AG09319 (cell line): ENCODE measurements around the gene C8B.

ENCODE experiments used
- DNase-seq: peaks from one replicate; pipeline ENCODE4 v3.0.0-alpha.2; 2010; ENCODE audit warnings: low read depth; ENCODE audit errors: extremely low read depth
- TF ChIP-seq, protein P1 (sequence below): IDR thresholded peaks from 2 replicates; pipeline ENCODE4 v1.5.1; 2011; ENCODE audit warnings: low read depth, mild to moderate bottlenecking, inconsistent platforms, low read length, moderate library complexity

The C8B gene

DNA sequence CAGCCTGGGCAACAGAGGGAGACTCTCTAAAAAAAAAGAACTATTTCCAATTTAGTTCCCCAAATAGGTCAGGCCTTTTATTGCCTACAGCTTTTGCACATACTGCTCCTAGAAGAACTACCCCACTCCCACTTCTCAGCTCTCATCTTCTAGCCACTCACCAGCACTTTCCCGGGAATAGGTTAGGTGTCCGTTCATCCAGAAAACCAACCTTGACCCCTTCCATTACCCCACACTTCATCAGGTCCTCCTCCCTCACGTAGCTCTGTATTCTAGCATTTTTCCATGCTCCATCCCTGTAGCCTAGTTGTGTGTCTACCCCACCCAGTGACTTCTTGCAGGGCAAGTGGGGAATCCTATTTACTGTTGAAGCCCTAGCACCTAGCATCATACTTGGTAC is 42.6 kb downstream of the C8B start:
- DNase-seq = no peak
- TF ChIP-seq, protein P1, sequence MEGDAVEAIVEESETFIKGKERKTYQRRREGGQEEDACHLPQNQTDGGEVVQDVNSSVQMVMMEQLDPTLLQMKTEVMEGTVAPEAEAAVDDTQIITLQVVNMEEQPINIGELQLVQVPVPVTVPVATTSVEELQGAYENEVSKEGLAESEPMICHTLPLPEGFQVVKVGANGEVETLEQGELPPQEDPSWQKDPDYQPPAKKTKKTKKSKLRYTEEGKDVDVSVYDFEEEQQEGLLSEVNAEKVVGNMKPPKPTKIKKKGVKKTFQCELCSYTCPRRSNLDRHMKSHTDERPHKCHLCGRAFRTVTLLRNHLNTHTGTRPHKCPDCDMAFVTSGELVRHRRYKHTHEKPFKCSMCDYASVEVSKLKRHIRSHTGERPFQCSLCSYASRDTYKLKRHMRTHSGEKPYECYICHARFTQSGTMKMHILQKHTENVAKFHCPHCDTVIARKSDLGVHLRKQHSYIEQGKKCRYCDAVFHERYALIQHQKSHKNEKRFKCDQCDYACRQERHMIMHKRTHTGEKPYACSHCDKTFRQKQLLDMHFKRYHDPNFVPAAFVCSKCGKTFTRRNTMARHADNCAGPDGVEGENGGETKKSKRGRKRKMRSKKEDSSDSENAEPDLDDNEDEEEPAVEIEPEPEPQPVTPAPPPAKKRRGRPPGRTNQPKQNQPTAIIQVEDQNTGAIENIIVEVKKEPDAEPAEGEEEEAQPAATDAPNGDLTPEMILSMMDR = no peak

DNA sequence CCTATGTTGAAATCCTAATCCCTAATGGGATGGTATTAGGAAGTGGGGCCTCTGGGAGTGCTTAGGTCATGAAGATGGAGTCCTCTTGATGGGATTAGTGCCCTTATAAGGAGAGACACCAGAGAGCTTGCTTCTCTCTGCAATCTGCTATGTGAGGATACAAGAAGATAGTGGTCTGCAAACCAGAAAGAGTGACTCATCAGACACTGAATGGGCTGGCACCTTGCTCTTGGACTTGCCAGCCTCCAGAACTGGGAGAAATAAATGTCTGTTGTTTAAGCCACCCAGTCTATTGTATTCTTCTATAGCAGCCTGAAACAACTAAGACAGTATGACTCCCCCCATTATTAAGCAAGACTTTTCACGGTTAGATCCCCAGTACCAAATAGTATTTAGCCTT is 43.3 kb downstream of the C8B start:
- DNase-seq = no peak
- TF ChIP-seq, protein P1 = no peak

DNA sequence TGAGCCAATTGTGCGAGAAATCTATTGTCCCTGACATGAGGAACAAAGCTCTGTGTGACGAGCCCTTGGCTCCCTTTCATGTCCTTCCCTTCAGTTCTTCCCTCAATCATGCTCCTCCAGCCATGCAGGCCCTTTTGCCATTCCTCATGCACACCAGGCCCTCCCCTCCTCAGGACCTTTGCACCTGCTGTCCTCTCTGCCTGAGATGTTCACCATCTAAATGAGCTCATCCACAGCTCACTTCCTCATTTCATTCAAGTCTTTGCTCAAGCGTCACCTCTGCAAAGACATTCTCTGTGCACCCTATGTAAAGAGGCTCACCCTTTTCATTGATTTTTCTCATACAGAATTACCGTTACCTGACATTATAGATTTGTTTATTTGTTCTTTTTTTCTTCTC is 43.7 kb downstream of the C8B start:
- no peak for DNase-seq
- TF ChIP-seq, protein P1 = no peak

DNA sequence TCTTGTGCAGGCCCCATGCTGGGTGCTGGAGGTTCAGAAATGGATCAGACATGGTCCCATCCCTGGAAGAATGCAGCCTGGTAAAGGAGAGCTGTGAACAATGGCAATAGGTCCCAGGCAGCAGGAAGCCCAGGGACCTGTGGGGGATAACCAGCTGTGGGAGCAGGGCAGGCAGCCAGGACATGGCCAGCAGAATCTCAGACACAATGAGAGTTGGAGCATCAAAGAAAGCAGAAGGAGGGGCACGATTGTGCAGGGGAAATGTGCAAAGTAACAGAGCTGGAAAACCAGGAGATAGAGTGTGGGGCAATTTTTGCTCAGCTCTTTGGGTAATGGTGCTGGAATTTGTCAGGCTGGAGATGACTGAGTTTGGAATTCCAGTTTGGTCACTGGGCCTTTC is 44.3 kb downstream of the C8B start:
- DNase-seq = no peak
- TF ChIP-seq, protein P1 = no peak

DNA sequence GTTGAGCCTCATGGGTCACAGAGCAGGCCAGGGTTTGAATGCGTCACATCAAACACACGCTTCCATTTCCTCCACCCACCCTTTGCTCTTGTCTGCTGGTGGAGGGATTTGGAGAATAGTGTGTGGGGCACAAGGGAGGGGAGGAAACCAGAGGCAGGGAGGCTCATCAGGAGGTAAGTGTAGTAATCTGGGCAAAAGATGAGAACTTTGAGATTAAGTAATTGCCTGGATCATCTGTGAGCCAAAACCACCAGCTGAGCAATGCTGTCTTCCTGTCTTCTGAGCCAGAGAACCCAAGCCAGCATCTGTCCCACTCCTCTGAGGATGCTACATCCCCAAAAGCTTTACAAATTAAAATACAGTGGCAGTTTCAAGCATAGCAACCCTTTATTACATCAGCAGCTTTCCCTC is 45.2 kb downstream of the C8B start:
- TF ChIP-seq, protein P1 = no peak
- no peak for DNase-seq

DNA sequence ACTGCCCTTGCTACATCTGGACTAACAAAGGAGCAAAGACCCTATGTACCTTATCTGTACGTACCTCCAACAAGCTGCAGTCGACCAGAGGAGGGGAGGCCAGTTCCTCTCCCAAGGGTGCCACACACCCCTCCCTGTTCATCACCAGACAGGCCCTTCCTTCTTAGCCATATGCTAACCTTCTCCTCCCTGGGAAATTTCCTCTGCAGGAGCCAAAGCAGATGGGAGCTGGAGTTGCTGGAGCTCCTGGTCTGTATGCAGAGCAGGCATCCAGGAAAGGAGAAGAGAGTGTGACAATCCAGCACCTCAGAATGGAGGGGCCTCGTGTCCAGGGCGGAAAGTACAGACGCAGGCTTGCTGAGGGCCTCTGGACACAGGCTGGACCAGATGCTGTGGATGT is 48.5 kb downstream of the C8B start:
- DNase-seq = no peak
- TF ChIP-seq, protein P1 = no peak

DNA sequence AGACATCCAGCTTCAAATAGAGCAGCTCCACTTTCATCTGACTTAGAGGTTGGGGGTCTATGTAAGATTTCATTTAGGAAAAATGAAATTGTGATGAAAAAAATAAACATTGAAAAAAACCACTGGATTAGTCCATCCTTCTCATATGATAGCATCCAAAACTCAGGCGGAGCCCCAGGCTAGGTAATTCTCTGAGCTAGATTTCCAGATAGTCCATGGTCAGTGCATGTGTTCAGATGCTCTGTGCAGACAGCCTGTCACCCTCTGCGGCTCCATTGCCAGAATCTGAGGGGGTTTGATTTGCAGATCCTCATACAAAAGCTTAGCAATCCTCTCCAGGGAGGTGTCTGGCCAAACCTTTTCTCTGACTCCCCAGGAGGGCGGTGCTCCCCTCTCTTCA is 49.2 kb downstream of the C8B start:
- TF ChIP-seq, protein P1 = no peak
- DNase-seq = no peak

DNA sequence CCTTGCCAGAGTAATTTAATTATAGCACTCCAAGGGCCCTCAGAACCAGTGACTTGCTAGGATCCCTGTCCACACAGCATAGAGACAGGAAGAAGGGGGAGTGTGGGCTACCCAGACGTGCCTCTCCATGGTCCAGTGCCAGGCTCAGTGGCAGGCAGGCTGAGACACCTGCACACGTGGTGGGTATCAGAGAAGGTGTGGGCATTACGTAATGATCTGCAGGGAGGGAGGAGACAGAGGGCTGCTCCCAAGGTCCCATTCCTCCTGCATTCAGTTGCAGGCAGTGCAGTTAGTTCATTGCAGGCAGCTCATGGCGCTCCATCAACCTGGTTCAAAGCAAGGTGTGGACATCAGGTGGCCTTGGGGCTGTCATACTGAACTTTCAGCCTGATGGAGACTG is 49.9 kb downstream of the C8B start:
- DNase-seq = no peak
- TF ChIP-seq, protein P1 = no peak
